ENCODE results near the gene RAMP1. TPM values are rescaled to one million over a fixed set of nuclear protein-coding genes. Genes with fewer than 3 reads are reported as not detected.

Gene RAMP1
- total RNA-seq (10 to 100 TPM; 53.3 to 65.3 (median 60.6) TPM), polyA plus RNA-seq (10 to 100 TPM; 80.1 to 87.6 TPM)

DNA sequence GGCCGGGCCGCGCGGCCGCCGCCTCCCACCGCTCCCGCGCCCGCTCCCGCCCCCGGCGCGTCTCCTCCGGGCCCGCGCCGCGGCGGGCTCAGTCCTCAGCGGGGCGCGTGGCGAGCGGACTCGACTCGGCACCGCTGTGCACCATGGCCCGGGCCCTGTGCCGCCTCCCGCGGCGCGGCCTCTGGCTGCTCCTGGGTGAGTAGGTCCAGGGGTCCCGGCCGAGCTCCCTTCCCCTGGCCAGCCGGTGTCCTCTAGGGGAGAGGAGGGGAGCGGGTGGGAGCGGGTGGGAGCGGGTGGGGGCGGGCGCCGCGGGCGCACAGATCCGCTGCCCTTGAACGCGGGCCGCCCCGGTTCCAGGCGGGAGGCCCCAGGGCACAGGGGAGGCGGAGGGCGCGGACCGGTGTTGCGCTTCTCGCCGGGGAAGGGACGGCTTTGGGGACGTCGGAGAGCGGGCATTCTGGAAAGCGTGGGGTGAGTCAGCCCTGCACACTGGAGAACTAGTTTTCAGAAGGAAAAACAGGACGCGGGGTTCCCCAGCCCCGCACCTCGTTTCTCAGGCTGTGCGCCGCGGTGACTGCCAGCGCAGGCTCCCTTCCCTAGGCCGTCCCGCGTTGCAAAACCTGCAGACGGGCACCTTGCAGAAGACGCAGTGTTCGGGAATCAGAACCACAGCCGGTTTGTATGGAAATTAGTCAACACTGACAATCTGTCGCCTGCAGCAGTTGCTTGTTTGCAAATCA is at the start of gene RAMP1:
Gene RAMP1, plus strand, starts transcription at position 91 of the 740 bp plus-strand sequence. Its CDS starts 53 bp downstream, at position 144.
- no peaks in the 10 kb centered on the region for H3K9me3 ChIP-seq
- no peaks in the 10 kb centered on the region for H3K36me3 ChIP-seq
- H3K27me3 ChIP-seq, result no peaks in the 10 kb centered on the region
- H3K4me1 ChIP-seq, result peaks cover 28 to 38% (median 36%) of the 10 kb centered on the region in 3 donors
- WGBS, 2 donors, result 1 to 2% methylated on average over 53 to 79 of the region's 79 CpGs
- intact Hi-C loops (cut with DNase I), result loop anchor here in 1 of 3 donors (5.0 kb wide), 1 partner anchor 398 kb away; no protein-coding TSS in a partner anchor
- ATAC-seq (peak; percentile 20 to 51 (median 30)), FAIRE-seq (no peak), DNase-seq (peak in 5 of 6 donors; percentile 44 to 87 (median 66))
- peak within 1 kb of the TSS; percentile 89 to 94 (median 92) for H3K27ac ChIP-seq
- peak within 1 kb of the TSS; percentile 58 to 73 (median 64) for H3K4me3 ChIP-seq
- TF ChIP-seq, protein P1, sequence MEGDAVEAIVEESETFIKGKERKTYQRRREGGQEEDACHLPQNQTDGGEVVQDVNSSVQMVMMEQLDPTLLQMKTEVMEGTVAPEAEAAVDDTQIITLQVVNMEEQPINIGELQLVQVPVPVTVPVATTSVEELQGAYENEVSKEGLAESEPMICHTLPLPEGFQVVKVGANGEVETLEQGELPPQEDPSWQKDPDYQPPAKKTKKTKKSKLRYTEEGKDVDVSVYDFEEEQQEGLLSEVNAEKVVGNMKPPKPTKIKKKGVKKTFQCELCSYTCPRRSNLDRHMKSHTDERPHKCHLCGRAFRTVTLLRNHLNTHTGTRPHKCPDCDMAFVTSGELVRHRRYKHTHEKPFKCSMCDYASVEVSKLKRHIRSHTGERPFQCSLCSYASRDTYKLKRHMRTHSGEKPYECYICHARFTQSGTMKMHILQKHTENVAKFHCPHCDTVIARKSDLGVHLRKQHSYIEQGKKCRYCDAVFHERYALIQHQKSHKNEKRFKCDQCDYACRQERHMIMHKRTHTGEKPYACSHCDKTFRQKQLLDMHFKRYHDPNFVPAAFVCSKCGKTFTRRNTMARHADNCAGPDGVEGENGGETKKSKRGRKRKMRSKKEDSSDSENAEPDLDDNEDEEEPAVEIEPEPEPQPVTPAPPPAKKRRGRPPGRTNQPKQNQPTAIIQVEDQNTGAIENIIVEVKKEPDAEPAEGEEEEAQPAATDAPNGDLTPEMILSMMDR (IDR thresholded peaks at IDR 0.05), result no peak

DNA sequence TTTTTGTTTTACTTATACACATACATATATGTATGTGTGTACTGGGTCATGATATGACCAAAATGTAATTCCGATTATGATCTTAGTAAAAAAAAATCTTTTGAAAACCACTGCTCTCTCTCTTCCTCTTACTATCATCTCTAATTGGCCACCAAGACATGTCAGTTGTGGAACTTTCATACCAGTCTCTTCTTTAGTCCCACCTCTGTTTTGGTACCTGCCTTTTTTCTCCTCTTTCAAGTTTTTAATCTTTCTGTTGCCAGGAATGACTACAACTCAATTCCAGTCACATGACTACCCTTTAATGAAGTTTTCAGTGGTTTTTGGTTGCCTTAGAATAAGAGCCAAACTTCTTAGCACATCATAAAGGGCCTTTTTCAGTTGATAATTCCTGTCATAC is 43.8 kb upstream of the RAMP1 start:
- 88 to 92% methylated on average over 1 of the region's 1 CpG for WGBS, 2 donors
- no peak overlapping the region for H3K27ac ChIP-seq
- no peak for DNase-seq
- H3K4me3 ChIP-seq, result no peak overlapping the region
- H3K36me3 ChIP-seq, result no peaks in the 10 kb centered on the region
- intact Hi-C loops (cut with DNase I), result no loop called here
- TF ChIP-seq, protein P1 (IDR thresholded peaks at IDR 0.05), result no peak
- ATAC-seq, result no peak
- no peaks in the 10 kb centered on the region for H3K9me3 ChIP-seq
- FAIRE-seq, result no peak
- no peaks in the 10 kb centered on the region for H3K4me1 ChIP-seq
- no peaks in the 10 kb centered on the region for H3K27me3 ChIP-seq

DNA sequence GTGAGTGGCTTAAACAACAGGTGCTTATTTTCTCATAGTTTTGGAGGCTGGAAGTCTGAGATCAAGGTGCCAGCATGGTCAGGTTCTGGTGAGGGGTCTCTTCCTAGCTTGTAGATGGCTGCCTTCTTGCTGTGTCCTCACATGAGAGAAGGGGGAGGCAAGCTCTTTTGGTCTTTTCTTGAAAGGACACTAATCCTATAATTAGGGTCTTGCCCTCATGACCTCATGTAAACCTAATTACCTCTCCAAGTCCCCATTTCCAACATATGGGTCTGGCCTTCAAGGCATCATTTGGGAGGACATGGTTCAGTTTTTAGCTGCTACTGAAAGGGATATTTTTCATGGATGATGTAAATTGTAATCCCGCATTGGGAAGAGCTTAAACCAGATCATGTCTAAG is 42.9 kb upstream of the RAMP1 start:
- ATAC-seq (no peak), DNase-seq (no peak), FAIRE-seq (no peak)
- 90 to 97% methylated on average over 1 of the region's 1 CpG for WGBS, 2 donors
- intact Hi-C loops (cut with DNase I), result no loop called here
- TF ChIP-seq, protein P1 (IDR thresholded peaks at IDR 0.05), result no peak
- Histone ChIP-seq H3K36me3 (no peaks in the 10 kb centered on the region), H3K4me1 (no peaks in the 10 kb centered on the region), H3K27me3 (no peaks in the 10 kb centered on the region), H3K4me3 (no peak overlapping the region), H3K27ac (no peak overlapping the region), H3K9me3 (no peaks in the 10 kb centered on the region)

DNA sequence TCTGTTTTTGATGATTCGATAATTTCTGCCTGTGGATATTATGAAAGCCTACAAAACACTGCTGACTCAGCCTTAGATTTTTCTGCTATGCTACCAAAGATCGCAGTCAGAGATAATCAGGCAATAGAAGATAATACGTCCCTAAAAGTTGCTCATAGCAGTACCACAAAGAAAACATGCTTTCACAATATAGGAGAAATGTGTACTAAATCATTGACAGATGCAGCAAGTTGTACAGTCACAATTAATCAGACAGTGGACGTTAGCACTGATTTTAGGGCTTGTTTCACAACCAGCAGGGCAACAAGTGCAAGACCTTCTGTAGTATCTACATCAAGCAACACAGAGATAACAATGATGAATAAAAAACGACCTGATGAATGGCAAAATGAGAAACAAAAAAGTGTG is 41.4 kb upstream of the RAMP1 start:
- ATAC-seq, result peak in 1 of 4 donors; percentile 41
- FAIRE-seq, result no peak
- H3K36me3 ChIP-seq, result no peaks in the 10 kb centered on the region
- 47 to 53% methylated on average over 5 of the region's 5 CpGs for WGBS, 2 donors
- no peaks in the 10 kb centered on the region for H3K4me1 ChIP-seq
- H3K9me3 ChIP-seq, result no peaks in the 10 kb centered on the region
- H3K27me3 ChIP-seq, result no peaks in the 10 kb centered on the region
- H3K27ac ChIP-seq, result no peak overlapping the region
- no peak overlapping the region for H3K4me3 ChIP-seq
- intact Hi-C loops (cut with DNase I), result no loop called here
- TF ChIP-seq, protein P1 (IDR thresholded peaks at IDR 0.05), result no peak
- no peak for DNase-seq

DNA sequence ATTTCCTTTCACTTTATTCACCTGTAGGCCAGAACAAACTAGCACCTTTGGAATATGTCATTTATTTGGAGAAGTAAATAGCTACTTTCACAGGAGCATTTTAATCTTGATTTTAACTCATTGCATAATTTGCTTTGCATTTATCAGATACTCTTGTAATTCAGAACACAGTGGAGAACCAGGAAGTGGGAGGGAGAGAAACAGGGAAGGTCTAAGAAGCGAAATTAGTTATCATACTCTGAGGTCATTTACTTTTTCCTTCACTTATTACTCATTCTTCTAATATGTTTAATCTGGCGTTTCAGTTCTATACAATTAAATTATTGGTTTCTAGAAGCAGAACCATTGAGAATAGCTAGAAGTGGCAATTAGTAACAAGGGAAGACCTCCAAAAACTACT is 40.2 kb upstream of the RAMP1 start:
- DNase-seq (no peak), FAIRE-seq (no peak), ATAC-seq (peak in 3 of 4 donors; percentile 36 to 69 (median 54))
- TF ChIP-seq, protein P1 (IDR thresholded peaks at IDR 0.05), result no peak
- H3K27me3 ChIP-seq, result no peaks in the 10 kb centered on the region
- H3K27ac ChIP-seq, result no peak overlapping the region
- intact Hi-C loops (cut with DNase I), result no loop called here
- H3K36me3 ChIP-seq, result no peaks in the 10 kb centered on the region
- no peaks in the 10 kb centered on the region for H3K9me3 ChIP-seq
- H3K4me1 ChIP-seq, result no peaks in the 10 kb centered on the region
- H3K4me3 ChIP-seq, result no peak overlapping the region
- 55 to 62% methylated on average over 2 of the region's 2 CpGs for WGBS, 2 donors

Data from pancreas (tissue), 10 donors.